HG02943 (cell line): ENCODE measurements around the gene MGAT5.

Source experiments
- ATAC-seq: cut with Tn5 transposase; IDR thresholded peaks from one replicate; pipeline ENCODE4 v1.9.1; 2021; ENCODE audit warnings: mild to moderate bottlenecking, low read depth, moderate library complexity; ENCODE audit not compliant: unreplicated experiment

MGAT5 gene

GRCh38 chr2:134300585-134300984, 46.7 kb downstream of the MGAT5 start:
- ATAC-seq: no peak

GRCh38 chr2:134301099-134301927, 47.4 kb downstream of the MGAT5 start:
- no peak for ATAC-seq

- no peak for ATAC-seq
Measured at GRCh38 chr2:134301928-134302260, 48.0 kb downstream of the MGAT5 start.

DNA sequence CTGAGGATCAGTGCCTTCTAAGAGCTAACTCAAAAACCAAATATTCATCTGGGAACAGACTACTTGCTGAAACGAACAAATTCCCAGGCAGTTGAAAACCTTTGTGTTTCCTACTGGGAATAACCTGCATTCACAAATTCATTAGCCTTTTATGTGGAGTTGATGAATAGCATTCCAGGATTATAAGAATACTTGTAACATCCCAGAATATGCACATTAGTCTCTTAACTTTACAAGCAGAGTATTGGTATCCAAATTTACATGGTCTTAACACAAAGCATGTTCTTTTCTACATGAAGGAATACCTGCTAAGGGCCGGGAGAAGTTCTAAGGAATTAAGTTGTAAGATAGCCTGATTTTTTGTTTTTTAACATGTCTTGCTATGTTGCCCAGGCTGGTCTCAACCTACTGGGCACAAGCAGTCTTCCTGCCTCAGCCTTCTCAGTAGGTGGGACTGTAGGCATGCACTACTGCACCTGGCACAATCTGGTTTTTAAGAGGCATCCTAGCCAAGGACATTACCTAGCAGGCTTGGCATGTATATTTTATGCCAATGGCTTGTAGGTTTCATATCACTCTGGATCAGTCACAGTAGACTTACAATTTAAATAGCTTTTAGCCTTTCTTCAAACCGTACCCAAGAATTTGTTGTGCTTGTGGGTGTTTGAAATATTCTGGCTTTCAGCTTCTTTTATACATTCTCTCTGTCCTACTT, 50.7 kb downstream of the MGAT5 start:
- no peak for ATAC-seq

- ATAC-seq: no peak
Measured at GRCh38 chr2:134305109-134305491, 51.2 kb downstream of the MGAT5 start.

DNA sequence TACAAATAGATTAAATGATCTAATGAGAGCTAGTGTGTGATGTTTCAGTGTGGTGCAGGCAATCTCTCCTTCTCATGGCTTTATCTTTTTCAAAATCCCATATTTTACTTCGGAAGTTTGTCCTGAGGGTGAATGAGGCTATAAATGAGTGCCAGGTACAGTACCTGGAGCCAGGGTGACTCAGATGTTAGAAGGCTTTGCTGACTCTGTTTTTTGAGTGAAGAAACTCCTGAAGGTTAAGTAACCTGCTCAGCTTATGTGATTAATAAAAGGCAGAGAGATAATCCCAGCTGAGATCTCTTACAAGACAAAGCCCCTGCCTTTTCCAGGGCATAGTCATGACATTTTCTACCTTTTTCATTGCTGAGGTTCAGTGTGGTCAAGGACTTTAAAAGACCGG, 52.6 kb downstream of the MGAT5 start:
- no peak for ATAC-seq

DNA sequence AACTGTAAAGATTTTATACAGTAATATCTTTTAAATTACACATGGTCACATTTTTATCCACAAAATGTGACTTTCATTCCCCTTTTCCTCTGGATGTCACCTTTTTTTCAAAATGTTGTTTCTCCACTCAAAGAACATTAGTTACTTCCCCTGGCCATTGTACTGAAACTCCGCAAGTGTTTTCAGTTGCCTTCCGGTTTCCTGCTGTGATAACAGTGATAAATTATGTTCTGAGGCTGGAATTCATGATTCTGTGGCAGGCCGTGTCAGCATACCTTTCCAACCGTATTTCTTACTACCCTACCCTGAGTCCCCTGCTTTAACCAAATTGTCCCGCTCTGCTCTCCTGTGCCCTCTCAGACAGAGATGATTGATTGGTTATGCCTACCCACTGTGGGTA, 53.5 kb downstream of the MGAT5 start:
- ATAC-seq: no peak

GRCh38 chr2:134308474-134309385, 54.9 kb downstream of the MGAT5 start:
- no peak for ATAC-seq

GRCh38 chr2:134310107-134311079, 56.5 kb downstream of the MGAT5 start:
- no peak for ATAC-seq

DNA sequence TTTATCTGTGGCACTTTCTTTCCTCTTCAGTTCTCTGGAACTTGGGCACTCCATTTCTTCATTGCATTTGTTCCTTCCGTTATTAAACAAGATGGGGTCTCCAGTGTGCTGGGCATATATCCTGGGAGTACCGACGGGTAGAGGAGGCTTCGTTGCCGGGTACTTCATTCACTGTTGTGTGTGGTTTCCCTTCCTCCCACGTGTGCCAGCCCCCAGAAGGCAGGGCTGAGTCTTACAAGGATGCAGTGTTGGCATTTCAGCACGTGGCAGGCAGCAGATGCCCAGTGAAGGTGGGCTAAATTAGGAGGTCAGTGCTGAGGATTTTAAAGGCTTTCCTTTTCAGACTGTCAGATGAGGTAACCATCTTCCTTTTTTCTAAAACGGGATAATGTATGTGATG, 58.6 kb downstream of the MGAT5 start:
- ATAC-seq: no peak

DNA sequence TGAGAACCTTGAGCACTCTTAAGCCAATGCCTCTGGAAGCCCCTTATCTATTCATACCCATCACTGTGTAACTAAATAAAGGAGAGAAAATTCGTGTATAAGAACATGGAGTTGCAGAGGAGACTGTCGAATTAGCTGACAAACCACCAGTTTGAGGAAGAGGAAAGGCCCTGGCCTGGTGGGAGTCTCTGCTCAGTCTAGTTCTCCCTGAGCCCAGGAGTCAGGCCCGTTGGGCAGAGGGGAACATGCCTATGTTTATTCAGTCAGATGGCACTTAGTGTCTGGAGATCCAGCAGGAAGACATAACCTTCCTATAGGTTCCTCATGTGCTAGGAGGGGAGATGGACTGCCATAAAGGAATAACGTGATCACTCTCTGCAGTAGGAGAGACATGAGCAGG, 60.3 kb downstream of the MGAT5 start:
- no peak for ATAC-seq

DNA sequence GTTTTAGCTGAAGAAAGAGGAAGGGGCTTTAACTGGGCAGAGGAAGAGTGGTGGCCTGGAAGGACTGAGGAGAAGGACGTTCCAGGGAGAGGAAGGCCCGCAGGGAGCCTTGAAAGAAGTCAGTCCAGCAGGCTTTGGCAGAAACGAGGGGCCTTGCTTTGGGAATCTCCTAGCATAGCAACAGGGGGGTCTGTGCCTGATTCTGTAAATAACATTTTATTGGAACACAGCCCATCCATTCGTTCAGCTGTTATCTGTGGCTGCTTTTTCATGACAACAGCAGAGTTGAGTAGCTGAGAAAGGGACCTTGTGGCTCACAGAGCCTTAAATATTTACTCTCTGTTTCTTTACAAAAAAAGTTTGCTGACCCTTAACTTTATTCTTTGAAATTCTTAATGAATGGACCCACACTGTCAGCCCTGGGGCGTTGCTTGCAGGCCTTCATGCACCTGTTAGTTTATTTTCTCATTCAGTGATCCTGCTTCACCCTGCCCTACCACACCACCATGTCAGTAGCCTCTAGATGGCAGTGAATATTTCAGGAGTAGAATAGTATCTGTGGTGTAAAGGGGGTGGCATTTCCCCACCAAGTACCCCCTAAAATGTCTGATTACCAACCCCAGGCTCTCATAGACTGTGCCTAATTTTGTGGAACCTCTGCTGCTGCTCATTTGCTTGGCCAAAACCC, 61.0 kb downstream of the MGAT5 start:
- no peak for ATAC-seq

- ATAC-seq: no peak
Measured at GRCh38 chr2:134315471-134315870, 61.6 kb downstream of the MGAT5 start.

DNA sequence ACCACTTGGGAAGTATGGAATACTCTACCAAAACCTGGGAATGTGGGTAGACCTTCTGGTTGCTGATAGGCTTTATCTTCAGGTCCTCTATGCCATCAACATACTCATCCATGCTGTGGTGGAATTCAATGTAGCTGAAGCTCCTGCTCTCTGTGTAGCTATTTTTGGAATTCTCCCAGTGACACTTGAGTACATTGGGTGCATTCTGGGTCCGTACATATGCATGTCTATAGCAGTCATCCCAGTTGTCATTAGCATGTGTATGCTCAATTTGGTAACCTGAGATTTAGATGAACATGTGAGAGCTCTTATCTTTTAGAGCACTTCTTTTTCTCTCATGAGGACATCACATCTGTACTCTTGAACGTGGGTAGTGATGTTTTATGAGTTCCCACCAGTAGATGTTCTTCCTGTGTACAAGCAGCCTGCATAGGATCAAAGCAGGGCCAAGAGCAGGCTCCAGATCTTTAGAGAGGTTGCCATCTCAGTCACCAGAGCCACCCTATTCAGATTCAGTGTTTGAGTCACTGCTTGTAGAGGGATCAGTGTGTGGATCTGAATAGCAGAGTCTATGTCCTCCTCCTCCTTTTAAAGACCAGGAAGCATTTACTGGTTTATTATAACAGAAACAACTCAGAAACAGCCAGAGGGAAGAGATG, 65.9 kb downstream of the MGAT5 start:
- no peak for ATAC-seq

DNA sequence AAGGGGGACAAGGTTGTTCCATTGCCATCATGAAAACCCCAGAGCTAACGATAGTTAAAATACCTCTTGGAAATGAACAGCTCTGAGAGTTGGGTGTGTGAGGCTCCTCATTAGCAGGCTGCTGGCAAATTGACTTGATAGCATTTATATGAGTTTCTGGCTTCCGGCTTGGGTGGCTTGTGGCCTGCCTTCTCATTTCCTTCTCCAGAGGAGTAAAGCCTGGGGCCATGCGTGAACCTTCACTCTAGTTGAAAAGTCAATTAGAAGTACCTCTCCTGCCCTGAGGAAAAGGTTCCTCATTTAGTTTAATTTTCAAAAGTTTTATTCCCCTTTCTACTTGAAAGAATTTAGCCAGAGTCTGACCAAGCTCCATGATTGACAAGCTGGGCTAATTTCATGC, 67.1 kb downstream of the MGAT5 start:
- ATAC-seq: no peak

- ATAC-seq: no peak
Measured at GRCh38 chr2:134323777-134324176, 69.9 kb downstream of the MGAT5 start.

DNA sequence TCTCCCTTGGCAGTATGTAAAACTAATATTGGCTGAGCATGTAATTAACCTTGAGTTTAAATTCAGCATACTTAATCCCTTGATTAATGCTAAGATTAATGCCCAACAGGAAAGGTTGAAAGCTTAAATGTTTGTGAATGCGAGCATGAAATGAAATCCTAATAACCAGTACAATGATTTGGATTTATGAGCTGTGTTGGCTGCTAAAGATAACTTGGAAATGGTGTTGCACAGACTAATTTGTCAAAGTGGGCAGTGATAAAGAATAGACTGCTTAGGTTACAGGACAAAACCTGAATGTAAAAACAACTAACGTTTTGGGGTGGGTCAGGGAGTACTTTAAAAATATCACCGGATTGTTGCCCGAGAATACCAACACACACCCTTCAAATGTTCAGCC, 70.6 kb downstream of the MGAT5 start:
- ATAC-seq: no peak

DNA sequence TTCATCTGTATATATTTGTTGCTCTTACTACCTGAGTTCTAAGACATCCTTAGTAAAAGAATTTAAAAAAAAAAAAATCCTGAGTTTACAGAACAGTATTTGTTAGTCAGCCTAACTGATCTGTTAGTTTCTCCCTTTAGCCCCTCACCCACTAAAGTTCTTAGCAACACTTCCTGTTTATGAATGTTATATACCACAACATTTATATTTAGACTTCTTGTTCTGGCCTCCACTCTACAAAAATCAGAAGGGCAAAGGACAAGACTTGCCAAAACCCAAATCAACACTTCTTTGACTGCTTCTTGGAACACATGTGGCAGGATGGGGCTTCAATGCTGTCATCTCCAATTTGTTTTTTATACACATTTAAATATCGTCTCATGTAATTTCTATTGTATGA, 71.1 kb downstream of the MGAT5 start:
- no peak for ATAC-seq

GRCh38 chr2:134325696-134326095, 71.8 kb downstream of the MGAT5 start:
- ATAC-seq: no peak
